ENCODE results near the gene PDCD1LG2.

- no peak for TF ChIP-seq JUND (IDR thresholded peaks at IDR 0.05; ENCODE audit: low read length)
- no peak for TF ChIP-seq ATF3 (IDR thresholded peaks at IDR 0.05; ENCODE audit: insufficient read depth, low read depth, low read length)
- TF ChIP-seq TAF1 (IDR thresholded peaks at IDR 0.05; ENCODE audit: low read depth, low read length), result no peak
- no peak for TF ChIP-seq CTCF (IDR thresholded peaks at IDR 0.05; ENCODE audit: control extremely low read depth in 1 of 3, insufficient read depth in 1 of 3, low read depth in 1 of 3, low read length in 3 of 3)
- no peak for TF ChIP-seq POLR2A (IDR thresholded peaks at IDR 0.05; ENCODE audit: control extremely low read depth in 1 of 2, low read depth in 2 of 2, low read length in 2 of 2)
- no peak for TF ChIP-seq ZNF274 (IDR thresholded peaks at IDR 0.05; ENCODE audit: borderline replicate concordance, extremely low read depth, low read length)
- no peak for TF ChIP-seq PHF8 (conservative IDR thresholded peaks at IDR 0.05; ENCODE audit: low read depth, low read length)
- no peak for TF ChIP-seq EZH2 (IDR thresholded peaks at IDR 0.05; ENCODE audit: low read depth, low read length, severe bottlenecking)
- TF ChIP-seq TCF12 (IDR thresholded peaks at IDR 0.05; ENCODE audit: low read depth, low read length), result no peak
- no peak for TF ChIP-seq POLR2AphosphoS5 (IDR thresholded peaks at IDR 0.05; ENCODE audit: low read depth, low read length)
Observed at GRCh38 chr9:5620494-5620893, 110.2 kb downstream of the PDCD1LG2 start.
